ENCODE data around the gene ABCA7. TPM values are rescaled to one million over a fixed set of nuclear protein-coding genes. Genes with fewer than 3 reads are reported as not detected.

The ABCA7 gene
- total RNA-seq, 2 donors from 2014 or later, result 6.0 to 7.0 TPM

GRCh38 chr19:1089126-1089771 lies 49.3 kb downstream of the ABCA7 start:
- DNase-seq (ENCODE audit: low spot score) (no peak), ATAC-seq (ENCODE audit: insufficient number of reproducible peaks, low FRiP score, low read depth) (no peak)
- no peak overlapping the region for H3K27ac ChIP-seq
- no peak overlapping the region for H3K4me3 ChIP-seq
- H3K4me1 ChIP-seq (ENCODE audit: control insufficient read depth in 1 of 2, low read depth in 2 of 2), result peaks cover 7 to 12% of the 10 kb centered on the region in 2 donors
- TF ChIP-seq, protein P1, sequence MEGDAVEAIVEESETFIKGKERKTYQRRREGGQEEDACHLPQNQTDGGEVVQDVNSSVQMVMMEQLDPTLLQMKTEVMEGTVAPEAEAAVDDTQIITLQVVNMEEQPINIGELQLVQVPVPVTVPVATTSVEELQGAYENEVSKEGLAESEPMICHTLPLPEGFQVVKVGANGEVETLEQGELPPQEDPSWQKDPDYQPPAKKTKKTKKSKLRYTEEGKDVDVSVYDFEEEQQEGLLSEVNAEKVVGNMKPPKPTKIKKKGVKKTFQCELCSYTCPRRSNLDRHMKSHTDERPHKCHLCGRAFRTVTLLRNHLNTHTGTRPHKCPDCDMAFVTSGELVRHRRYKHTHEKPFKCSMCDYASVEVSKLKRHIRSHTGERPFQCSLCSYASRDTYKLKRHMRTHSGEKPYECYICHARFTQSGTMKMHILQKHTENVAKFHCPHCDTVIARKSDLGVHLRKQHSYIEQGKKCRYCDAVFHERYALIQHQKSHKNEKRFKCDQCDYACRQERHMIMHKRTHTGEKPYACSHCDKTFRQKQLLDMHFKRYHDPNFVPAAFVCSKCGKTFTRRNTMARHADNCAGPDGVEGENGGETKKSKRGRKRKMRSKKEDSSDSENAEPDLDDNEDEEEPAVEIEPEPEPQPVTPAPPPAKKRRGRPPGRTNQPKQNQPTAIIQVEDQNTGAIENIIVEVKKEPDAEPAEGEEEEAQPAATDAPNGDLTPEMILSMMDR (IDR thresholded peaks at IDR 0.05), result no peak
- peaks cover 9% of the 10 kb centered on the region for H3K36me3 ChIP-seq
- H3K9me3 ChIP-seq, result no peaks in the 10 kb centered on the region
- H3K27me3 ChIP-seq (replicated peaks; ENCODE audit: insufficient read depth), result no peaks in the 10 kb centered on the region

DNA sequence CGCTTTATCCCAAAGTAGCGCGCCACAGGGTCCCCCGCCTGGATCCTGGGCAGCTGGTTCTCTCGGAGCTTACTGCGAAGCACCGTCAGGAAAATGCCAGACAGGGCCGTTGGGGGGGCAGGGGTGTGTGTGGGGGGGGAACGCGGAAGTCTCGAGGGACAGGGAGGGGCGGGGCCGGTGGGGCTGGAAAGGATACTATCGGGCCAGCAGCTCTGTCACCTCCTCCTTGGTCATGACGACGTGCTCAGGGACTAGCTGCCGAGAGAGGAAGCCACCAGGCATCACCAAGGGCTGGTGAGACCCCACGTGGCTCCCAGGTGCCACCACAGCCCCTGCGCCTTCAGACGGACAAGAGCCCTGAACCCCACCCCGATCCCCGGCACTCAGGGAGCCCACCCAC lies 50.0 kb downstream of the ABCA7 start:
- Histone ChIP-seq H3K27ac (no peak overlapping the region), H3K9me3 (no peaks in the 10 kb centered on the region), H3K36me3 (peaks cover 9% of the 10 kb centered on the region), H3K4me1 (ENCODE audit: control insufficient read depth in 1 of 2, low read depth in 2 of 2) (peaks cover 10 to 16% of the 10 kb centered on the region in 2 donors), H3K4me3 (no peak overlapping the region), H3K27me3 (replicated peaks; ENCODE audit: insufficient read depth) (no peaks in the 10 kb centered on the region)
- DNase-seq (ENCODE audit: low spot score), result no peak
- TF ChIP-seq, protein P1 (IDR thresholded peaks at IDR 0.05), result no peak
- ATAC-seq (ENCODE audit: insufficient number of reproducible peaks, low FRiP score, low read depth), result no peak

GRCh38 chr19:1090731-1091543 lies 51.0 kb downstream of the ABCA7 start:
- ATAC-seq (ENCODE audit: insufficient number of reproducible peaks, low FRiP score, low read depth) (no peak), DNase-seq (ENCODE audit: low spot score) (no peak)
- Histone ChIP-seq H3K36me3 (peaks cover 9% of the 10 kb centered on the region), H3K4me3 (no peak overlapping the region), H3K9me3 (no peaks in the 10 kb centered on the region), H3K4me1 (ENCODE audit: control insufficient read depth in 1 of 2, low read depth in 2 of 2) (peaks cover 10 to 21% of the 10 kb centered on the region in 2 donors), H3K27ac (no peak overlapping the region), H3K27me3 (replicated peaks; ENCODE audit: insufficient read depth) (no peaks in the 10 kb centered on the region)
- TF ChIP-seq, protein P1 (IDR thresholded peaks at IDR 0.05), result no peak

- no peak for ATAC-seq (ENCODE audit: insufficient number of reproducible peaks, low FRiP score, low read depth)
- no peak overlapping the region for H3K4me3 ChIP-seq
- peaks cover 9% of the 10 kb centered on the region for H3K36me3 ChIP-seq
- TF ChIP-seq, protein P1 (IDR thresholded peaks at IDR 0.05), result no peak
- peaks cover 10 to 23% of the 10 kb centered on the region in 2 donors for H3K4me1 ChIP-seq (ENCODE audit: control insufficient read depth in 1 of 2, low read depth in 2 of 2)
- H3K27me3 ChIP-seq (replicated peaks; ENCODE audit: insufficient read depth), result no peaks in the 10 kb centered on the region
- H3K9me3 ChIP-seq, result no peaks in the 10 kb centered on the region
- H3K27ac ChIP-seq, result no peak overlapping the region
- no peak for DNase-seq (ENCODE audit: low spot score)
Observed at GRCh38 chr19:1091544-1092175, 51.8 kb downstream of the ABCA7 start.

- no peak for DNase-seq (ENCODE audit: low spot score)
- TF ChIP-seq, protein P1 (IDR thresholded peaks at IDR 0.05), result no peak
- peaks cover 9% of the 10 kb centered on the region for H3K36me3 ChIP-seq
- ATAC-seq (ENCODE audit: insufficient number of reproducible peaks, low FRiP score, low read depth), result no peak
- H3K4me1 ChIP-seq (ENCODE audit: control insufficient read depth in 1 of 2, low read depth in 2 of 2), result peaks cover 10 to 28% of the 10 kb centered on the region in 2 donors
- no peaks in the 10 kb centered on the region for H3K9me3 ChIP-seq
- no peaks in the 10 kb centered on the region for H3K27me3 ChIP-seq (replicated peaks; ENCODE audit: insufficient read depth)
- H3K4me3 ChIP-seq, result no peak overlapping the region
- H3K27ac ChIP-seq, result no peak overlapping the region
Observed at GRCh38 chr19:1093330-1093729, 53.4 kb downstream of the ABCA7 start.
